HepG2 (cell line): ENCODE measurements around the gene MRPL39. TPM values are rescaled to one million over a fixed set of nuclear protein-coding genes. Genes with fewer than 3 reads are reported as not detected.

Experiments
- HOXA3 ChIP-seq: sonication (generic); formaldehyde crosslinking; IDR thresholded peaks from 2 replicates; pipeline ENCODE4 v1.5.0; 2020; ENCODE audit warnings: missing genetic modification reagents
- KLF9 ChIP-seq: IDR thresholded peaks from 2 replicates; pipeline ENCODE4 v1.6.1; 2016; ENCODE audit warnings: low read depth
- MBD4 ChIP-seq: IDR thresholded peaks from 2 replicates; pipeline ENCODE4 v1.6.1; 2012; ENCODE audit warnings: low read length, inconsistent platforms, borderline replicate concordance
- MIXL1 ChIP-seq: IDR thresholded peaks from 2 replicates; pipeline ENCODE4 v1.6.1; 2016
- MYC ChIP-seq: sonication (generic); formaldehyde crosslinking; IDR thresholded peaks from 2 replicates; pipeline ENCODE4 v1.9.0; 2021; ENCODE audit warnings: missing genetic modification reagents, borderline replicate concordance
- PLRG1 ChIP-seq: fragments of 450-650 bp; conservative IDR thresholded peaks from 2 replicates; pipeline ENCODE4 v1.6.1; 2016
- RFX1 ChIP-seq: fragments of 450-650 bp; IDR thresholded peaks from 2 replicates; pipeline ENCODE4 v1.6.1; 2017
- RFX3 ChIP-seq: IDR thresholded peaks from 2 replicates; pipeline ENCODE4 v1.6.1; 2016; ENCODE audit warnings: missing biosample characterization, missing genetic modification reagents
- RFX5 ChIP-seq: IDR thresholded peaks from 2 replicates; pipeline ENCODE4 v1.6.1; 2011; ENCODE audit warnings: low read depth, low read length, improper control_type of control experiment
- WIZ ChIP-seq: sonication (generic); formaldehyde crosslinking; IDR thresholded peaks from 2 replicates; pipeline ENCODE4 v1.5.1; 2020; ENCODE audit warnings: mild to moderate bottlenecking, missing genetic modification reagents
- ZBTB20 ChIP-seq: sonication (generic); formaldehyde crosslinking; IDR thresholded peaks from 2 replicates; pipeline ENCODE4 v1.8.1; 2023; ENCODE audit warnings: missing genetic modification reagents, low read depth, mild to moderate bottlenecking, borderline replicate concordance
- ZC3H13 ChIP-seq: sonication (generic); formaldehyde crosslinking; IDR thresholded peaks from 2 replicates; pipeline ENCODE4 v1.8.1; 2023; ENCODE audit warnings: mild to moderate bottlenecking, missing genetic modification reagents, moderate library complexity
- ZC3H4 ChIP-seq: sonication (generic); formaldehyde crosslinking; IDR thresholded peaks from 2 replicates; pipeline ENCODE4 v1.4.0; 2020; ENCODE audit warnings: missing genetic modification reagents, borderline replicate concordance
- ZFP36L1 ChIP-seq: sonication (generic); formaldehyde crosslinking; IDR thresholded peaks from 2 replicates; pipeline ENCODE4 v1.8.0; 2022; ENCODE audit warnings: mild to moderate bottlenecking, missing genetic modification reagents, moderate library complexity
- ZNF331 ChIP-seq: sonication (generic); formaldehyde crosslinking; IDR thresholded peaks from 2 replicates; pipeline ENCODE4 v1.4.0; 2020; ENCODE audit warnings: missing genetic modification reagents
- ZSCAN20 ChIP-seq: sonication (generic); formaldehyde crosslinking; IDR thresholded peaks from 2 replicates; pipeline ENCODE4 v1.4.0; 2020; ENCODE audit warnings: missing genetic modification reagents, mild to moderate bottlenecking, borderline replicate concordance
- polyA plus RNA-seq, 8 experiments: library from polyadenylated mRNA; depleted of rRNA in 3 of 8; stranded (reverse) in 7 of 8; unstranded in 1 of 8; fragments of >200 nt; fragmentation: Illumina TruSeq in 4 of 8; extraction: Trizol in 4 of 8; gene quantifications; 2 replicates each; pipeline versions ENCODE4 v1.2.1 to v1.2.3, GENCODE V29; 2011 to 2016; ENCODE audit warnings: low read depth in 4 of 8, missing spikeins in 1 of 8, mixed read lengths in 1 of 8; ENCODE audit not compliant: insufficient read depth in 1 of 8
- total RNA-seq, 5 experiments: library from RNA; depleted of rRNA; stranded (reverse); fragments of >200 nt; fragmentation: Illumina TruSeq; extraction: Trizol; gene quantifications; 2 replicates each; pipeline ENCODE4 v1.2.3, GENCODE V29; 2016; ENCODE audit warnings: low read depth in 1 of 5
- TF ChIP-seq, protein P1 (sequence below): sonication (generic); formaldehyde crosslinking; conservative IDR thresholded peaks from 2 replicates; pipeline ENCODE4 v1.5.0; 2020; ENCODE audit warnings: missing genetic modification reagents
- TF ChIP-seq, protein P2 (sequence below): sonication (generic); formaldehyde crosslinking; conservative IDR thresholded peaks from 2 replicates; pipeline ENCODE4 v1.4.0; 2020; ENCODE audit warnings: missing genetic modification reagents
- TF ChIP-seq, protein P3 (sequence below): sonication (generic); formaldehyde crosslinking; IDR thresholded peaks from 2 replicates; pipeline ENCODE4 v1.5.1; 2020; ENCODE audit warnings: mild to moderate bottlenecking, moderate library complexity, missing genetic modification reagents
- TF ChIP-seq, protein P4 (sequence below): sonication (generic); formaldehyde crosslinking; IDR thresholded peaks from 2 replicates; pipeline ENCODE4 v1.4.0; 2020; ENCODE audit warnings: missing genetic modification reagents

MRPL39 gene
- total and polyA plus RNA-seq, 2 of the 13 experiments (the other 11 are each of a cell fraction or from before 2014, with no cell fraction given): 29.1 to 91.2 TPM

DNA sequence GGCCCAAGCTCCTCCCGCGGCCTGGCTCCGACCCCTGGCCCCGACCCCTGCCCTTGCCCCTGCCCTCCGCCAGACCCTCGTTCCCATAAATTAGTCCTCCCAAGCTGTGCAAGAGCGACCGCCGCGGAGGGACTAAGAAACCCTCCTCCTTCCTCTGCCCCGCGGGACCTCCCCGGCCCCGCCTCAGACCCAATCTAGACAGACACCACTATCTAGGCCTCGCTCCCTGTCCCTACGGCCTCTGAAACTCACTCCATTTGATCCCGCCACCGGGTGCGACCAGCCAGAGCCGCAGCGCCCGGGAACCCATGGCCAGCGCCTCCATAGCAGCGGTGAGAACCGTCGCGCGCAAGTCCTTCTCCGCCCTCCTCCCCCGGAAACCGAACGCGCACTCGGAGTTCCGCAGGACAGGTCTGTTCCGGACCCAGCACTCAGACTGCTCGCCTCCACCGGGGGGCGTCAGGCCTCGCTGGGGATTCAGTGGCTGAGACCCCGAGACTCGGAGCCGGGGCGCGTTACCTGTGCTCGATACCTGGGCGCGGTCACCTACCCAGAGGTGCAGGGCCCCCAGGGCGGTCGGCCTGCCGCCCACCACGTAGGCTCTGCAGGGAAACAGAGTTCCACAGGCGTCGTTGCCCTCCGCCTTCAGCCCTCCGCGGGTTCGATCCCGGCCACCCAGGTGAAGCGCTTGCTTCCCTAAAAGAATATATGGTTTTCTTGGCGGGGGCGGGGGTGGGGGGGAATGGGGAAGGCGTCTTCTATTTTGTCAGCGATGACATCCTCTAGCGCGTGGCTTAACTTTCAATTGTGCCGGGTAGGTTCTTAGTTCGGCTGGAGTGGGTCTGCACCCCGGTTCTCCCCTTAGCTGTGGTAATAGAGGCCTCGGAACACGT lies at the start of gene MRPL39 (continued):
- TF ChIP-seq, protein P1, sequence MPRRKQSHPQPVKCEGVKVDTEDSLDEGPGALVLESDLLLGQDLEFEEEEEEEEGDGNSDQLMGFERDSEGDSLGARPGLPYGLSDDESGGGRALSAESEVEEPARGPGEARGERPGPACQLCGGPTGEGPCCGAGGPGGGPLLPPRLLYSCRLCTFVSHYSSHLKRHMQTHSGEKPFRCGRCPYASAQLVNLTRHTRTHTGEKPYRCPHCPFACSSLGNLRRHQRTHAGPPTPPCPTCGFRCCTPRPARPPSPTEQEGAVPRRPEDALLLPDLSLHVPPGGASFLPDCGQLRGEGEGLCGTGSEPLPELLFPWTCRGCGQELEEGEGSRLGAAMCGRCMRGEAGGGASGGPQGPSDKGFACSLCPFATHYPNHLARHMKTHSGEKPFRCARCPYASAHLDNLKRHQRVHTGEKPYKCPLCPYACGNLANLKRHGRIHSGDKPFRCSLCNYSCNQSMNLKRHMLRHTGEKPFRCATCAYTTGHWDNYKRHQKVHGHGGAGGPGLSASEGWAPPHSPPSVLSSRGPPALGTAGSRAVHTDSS: 0 out of 2 replicates have a peak, but pooled peaks have one; percentile 45
- TF ChIP-seq, protein P2, sequence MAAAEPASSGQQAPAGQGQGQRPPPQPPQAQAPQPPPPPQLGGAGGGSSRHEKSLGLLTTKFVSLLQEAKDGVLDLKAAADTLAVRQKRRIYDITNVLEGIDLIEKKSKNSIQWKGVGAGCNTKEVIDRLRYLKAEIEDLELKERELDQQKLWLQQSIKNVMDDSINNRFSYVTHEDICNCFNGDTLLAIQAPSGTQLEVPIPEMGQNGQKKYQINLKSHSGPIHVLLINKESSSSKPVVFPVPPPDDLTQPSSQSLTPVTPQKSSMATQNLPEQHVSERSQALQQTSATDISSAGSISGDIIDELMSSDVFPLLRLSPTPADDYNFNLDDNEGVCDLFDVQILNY: peak; percentile 88
- TF ChIP-seq ZNF331 (CRISPR knock-in tag): peak; percentile 88
- TF ChIP-seq, protein P3, sequence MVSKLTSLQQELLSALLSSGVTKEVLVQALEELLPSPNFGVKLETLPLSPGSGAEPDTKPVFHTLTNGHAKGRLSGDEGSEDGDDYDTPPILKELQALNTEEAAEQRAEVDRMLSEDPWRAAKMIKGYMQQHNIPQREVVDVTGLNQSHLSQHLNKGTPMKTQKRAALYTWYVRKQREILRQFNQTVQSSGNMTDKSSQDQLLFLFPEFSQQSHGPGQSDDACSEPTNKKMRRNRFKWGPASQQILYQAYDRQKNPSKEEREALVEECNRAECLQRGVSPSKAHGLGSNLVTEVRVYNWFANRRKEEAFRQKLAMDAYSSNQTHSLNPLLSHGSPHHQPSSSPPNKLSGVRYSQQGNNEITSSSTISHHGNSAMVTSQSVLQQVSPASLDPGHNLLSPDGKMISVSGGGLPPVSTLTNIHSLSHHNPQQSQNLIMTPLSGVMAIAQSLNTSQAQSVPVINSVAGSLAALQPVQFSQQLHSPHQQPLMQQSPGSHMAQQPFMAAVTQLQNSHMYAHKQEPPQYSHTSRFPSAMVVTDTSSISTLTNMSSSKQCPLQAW: peak; percentile 87
- TF ChIP-seq ZC3H4 (CRISPR knock-in tag): no peak
- TF ChIP-seq WIZ: peak; percentile 80; the same call in 1 of the 2 replicates
- TF ChIP-seq HOXA3 (CRISPR knock-in tag): peak; percentile 94
- TF ChIP-seq RFX3: peak; percentile 28; the same call in 1 of the 2 replicates
- TF ChIP-seq PLRG1: no peak
- TF ChIP-seq, protein P4, sequence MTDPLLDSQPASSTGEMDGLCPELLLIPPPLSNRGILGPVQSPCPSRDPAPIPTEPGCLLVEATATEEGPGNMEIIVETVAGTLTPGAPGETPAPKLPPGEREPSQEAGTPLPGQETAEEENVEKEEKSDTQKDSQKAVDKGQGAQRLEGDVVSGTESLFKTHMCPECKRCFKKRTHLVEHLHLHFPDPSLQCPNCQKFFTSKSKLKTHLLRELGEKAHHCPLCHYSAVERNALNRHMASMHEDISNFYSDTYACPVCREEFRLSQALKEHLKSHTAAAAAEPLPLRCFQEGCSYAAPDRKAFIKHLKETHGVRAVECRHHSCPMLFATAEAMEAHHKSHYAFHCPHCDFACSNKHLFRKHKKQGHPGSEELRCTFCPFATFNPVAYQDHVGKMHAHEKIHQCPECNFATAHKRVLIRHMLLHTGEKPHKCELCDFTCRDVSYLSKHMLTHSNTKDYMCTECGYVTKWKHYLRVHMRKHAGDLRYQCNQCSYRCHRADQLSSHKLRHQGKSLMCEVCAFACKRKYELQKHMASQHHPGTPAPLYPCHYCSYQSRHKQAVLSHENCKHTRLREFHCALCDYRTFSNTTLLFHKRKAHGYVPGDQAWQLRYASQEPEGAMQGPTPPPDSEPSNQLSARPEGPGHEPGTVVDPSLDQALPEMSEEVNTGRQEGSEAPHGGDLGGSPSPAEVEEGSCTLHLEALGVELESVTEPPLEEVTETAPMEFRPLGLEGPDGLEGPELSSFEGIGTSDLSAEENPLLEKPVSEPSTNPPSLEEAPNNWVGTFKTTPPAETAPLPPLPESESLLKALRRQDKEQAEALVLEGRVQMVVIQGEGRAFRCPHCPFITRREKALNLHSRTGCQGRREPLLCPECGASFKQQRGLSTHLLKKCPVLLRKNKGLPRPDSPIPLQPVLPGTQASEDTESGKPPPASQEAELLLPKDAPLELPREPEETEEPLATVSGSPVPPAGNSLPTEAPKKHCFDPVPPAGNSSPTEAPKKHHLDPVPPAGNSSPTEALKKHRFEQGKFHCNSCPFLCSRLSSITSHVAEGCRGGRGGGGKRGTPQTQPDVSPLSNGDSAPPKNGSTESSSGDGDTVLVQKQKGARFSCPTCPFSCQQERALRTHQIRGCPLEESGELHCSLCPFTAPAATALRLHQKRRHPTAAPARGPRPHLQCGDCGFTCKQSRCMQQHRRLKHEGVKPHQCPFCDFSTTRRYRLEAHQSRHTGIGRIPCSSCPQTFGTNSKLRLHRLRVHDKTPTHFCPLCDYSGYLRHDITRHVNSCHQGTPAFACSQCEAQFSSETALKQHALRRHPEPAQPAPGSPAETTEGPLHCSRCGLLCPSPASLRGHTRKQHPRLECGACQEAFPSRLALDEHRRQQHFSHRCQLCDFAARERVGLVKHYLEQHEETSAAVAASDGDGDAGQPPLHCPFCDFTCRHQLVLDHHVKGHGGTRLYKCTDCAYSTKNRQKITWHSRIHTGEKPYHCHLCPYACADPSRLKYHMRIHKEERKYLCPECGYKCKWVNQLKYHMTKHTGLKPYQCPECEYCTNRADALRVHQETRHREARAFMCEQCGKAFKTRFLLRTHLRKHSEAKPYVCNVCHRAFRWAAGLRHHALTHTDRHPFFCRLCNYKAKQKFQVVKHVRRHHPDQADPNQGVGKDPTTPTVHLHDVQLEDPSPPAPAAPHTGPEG (CRISPR knock-in tag): peak; percentile 47; the same call in 1 of the 2 replicates
- TF ChIP-seq MIXL1 (CRISPR knock-in tag): peak; percentile 72; the same call in 1 of the 2 replicates
- TF ChIP-seq MYC (CRISPR knock-in tag): peak; percentile 77
- TF ChIP-seq ZC3H13 (CRISPR knock-in tag): no peak; the same call in 1 of the 2 replicates
- no peak for TF ChIP-seq MBD4
- TF ChIP-seq ZSCAN20 (CRISPR knock-in tag): no peak
- no peak for TF ChIP-seq RFX1
- peak; percentile 52; the same call in 1 of the 2 replicates for TF ChIP-seq ZFP36L1 (CRISPR knock-in tag)
- TF ChIP-seq RFX5: 0 out of 2 replicates have a peak, but pooled peaks have one; percentile 20
- peak; percentile 48; the same call in 1 of the 2 replicates for TF ChIP-seq KLF9 (CRISPR knock-in tag)
- peak; percentile 64; the same call in 1 of the 2 replicates for TF ChIP-seq ZBTB20 (CRISPR knock-in tag)
